Upper lobe of left lung (tissue), 6 donors: Measurements from ENCODE around the gene PIK3C2B. TPM values are rescaled to one million over a fixed set of nuclear protein-coding genes. Genes with fewer than 3 reads are reported as not detected.

Experiments
- ATAC-seq, 2 donors: fragments of 200-7000 bp; cut with Tn5 transposase; one replicate each; pipeline ENCODE4 v1.9.1; 2022; ENCODE audit warnings: mild to moderate bottlenecking in 2 of 2, moderate library complexity in 2 of 2; ENCODE audit not compliant: low FRiP score in 2 of 2
- DNase-seq, 2 donors: peaks; one replicate each; pipeline ENCODE4 v3.0.0-alpha.2; 2019 to 2020
- H3K27ac ChIP-seq, 4 donors: fragments of 200-600 bp; sonication (generic); one replicate each; pipeline ENCODE4 v1.5.1; 2016 to 2019
- H3K27me3 ChIP-seq, 4 donors: fragments of 200-600 bp; sonication (generic); one replicate each; pipeline ENCODE4 v1.5.1; 2017 to 2019
- H3K36me3 ChIP-seq, 4 donors: fragments of 200-600 bp; sonication (generic); one replicate each; pipeline ENCODE4 v1.5.1; 2016 to 2019
- H3K4me1 ChIP-seq, 4 donors: fragments of 200-600 bp; sonication (generic); one replicate each; pipeline ENCODE4 v1.5.1; 2018 to 2019
- H3K4me3 ChIP-seq, 4 donors: fragments of 200-600 bp; sonication (generic); one replicate each; pipeline ENCODE4 v1.5.1; 2017 to 2019; ENCODE audit warnings: mild to moderate bottlenecking in 2 of 4, moderate library complexity in 1 of 4
- H3K9me3 ChIP-seq, 4 donors: fragments of 200-600 bp; sonication (generic); one replicate each; pipeline ENCODE4 v1.5.1; 2018 to 2019
- EP300 ChIP-seq, 4 donors: sonication (generic); formaldehyde crosslinking; IDR thresholded peaks; one replicate each; pipeline ENCODE4 v1.5.1; 2017; ENCODE audit warnings: antibody characterized with exemption in 4 of 4, control low read depth in 2 of 4
- POLR2A ChIP-seq, 4 donors: fragments of 450-650 bp; IDR thresholded peaks; one replicate each; pipeline ENCODE4 v1.5.1; 2016 to 2017; ENCODE audit warnings: antibody characterized with exemption in 4 of 4, mild to moderate bottlenecking in 2 of 4
- POLR2AphosphoS5 ChIP-seq, 2 donors: sonication (generic); formaldehyde crosslinking; IDR thresholded peaks; one replicate each; pipeline ENCODE4 v1.5.1; 2017; ENCODE audit warnings: antibody characterized with exemption in 2 of 2
- WGBS, 2 donors: methylation state at CpG; one replicate each; pipeline ENCODE4 v1.1.5; 2017 to 2018; 5-methylcytosine and 5-hydroxymethylcytosine counted together
- total RNA-seq, 6 donors: library from RNA; depleted of rRNA in 4 of 6; stranded (reverse); fragments of >200 nt in 4 of 6; gene quantifications; one replicate each; pipeline versions ENCODE4 v1.1.0 to v1.2.1, GENCODE V29; 2016 to 2021
- TF ChIP-seq, protein P1 (sequence below), 6 experiments: fragments of 450-650 bp in 4 of 6; fragments of 200-600 bp in 2 of 6; sonication (generic) in 2 of 6; IDR thresholded peaks; one replicate each; pipeline ENCODE4 v1.5.1; 2016 to 2019; ENCODE audit warnings: antibody characterized with exemption in 6 of 6
- donor health status: DM: no; HTN: no; CAD: no; lungs with moderate emphysema.
- donor health status: DM: no; HTN: yes; CAD: no; lungs with severe emphysema.

Gene PIK3C2B
- total RNA-seq, 6 donors from 2014 or later = 14.1 to 84.9 (median 39.9) TPM

DNA sequence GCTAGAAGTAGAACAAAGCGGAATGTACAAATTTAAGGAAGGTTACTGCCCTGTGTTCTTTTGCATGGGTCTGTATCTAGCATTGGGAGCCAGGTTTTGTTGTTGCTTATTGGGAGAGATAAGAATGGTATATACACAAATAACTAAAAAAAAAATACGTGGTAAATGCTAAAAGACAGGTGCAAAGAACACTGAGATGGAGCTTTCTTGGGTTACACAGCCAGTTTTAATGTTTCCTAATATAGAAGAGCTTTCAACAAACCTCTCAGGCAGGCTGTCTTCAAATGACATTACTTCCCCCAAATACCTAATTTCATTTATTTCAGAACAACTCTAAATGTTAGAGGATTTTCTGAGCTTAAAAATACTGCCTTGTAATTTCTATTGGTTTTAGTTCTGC, 20.2 kb upstream of the PIK3C2B start:
- no peak for DNase-seq
- ATAC-seq = no peak
- Histone ChIP-seq H3K27me3 (no peaks in the 10 kb centered on the region), H3K4me3 (no peak overlapping the region), H3K36me3 (peaks cover 0 to 14% (median 4%) of the 10 kb centered on the region in 4 donors), H3K27ac (no peak overlapping the region), H3K4me1 (peaks cover 23 to 30% (median 27%) of the 10 kb centered on the region in 4 donors), H3K9me3 (no peaks in the 10 kb centered on the region)
- 59 to 63% methylated on average over 2 of the region's 2 CpGs for WGBS, 2 donors
- TF ChIP-seq, protein P1, sequence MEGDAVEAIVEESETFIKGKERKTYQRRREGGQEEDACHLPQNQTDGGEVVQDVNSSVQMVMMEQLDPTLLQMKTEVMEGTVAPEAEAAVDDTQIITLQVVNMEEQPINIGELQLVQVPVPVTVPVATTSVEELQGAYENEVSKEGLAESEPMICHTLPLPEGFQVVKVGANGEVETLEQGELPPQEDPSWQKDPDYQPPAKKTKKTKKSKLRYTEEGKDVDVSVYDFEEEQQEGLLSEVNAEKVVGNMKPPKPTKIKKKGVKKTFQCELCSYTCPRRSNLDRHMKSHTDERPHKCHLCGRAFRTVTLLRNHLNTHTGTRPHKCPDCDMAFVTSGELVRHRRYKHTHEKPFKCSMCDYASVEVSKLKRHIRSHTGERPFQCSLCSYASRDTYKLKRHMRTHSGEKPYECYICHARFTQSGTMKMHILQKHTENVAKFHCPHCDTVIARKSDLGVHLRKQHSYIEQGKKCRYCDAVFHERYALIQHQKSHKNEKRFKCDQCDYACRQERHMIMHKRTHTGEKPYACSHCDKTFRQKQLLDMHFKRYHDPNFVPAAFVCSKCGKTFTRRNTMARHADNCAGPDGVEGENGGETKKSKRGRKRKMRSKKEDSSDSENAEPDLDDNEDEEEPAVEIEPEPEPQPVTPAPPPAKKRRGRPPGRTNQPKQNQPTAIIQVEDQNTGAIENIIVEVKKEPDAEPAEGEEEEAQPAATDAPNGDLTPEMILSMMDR (IDR thresholded peaks at IDR 0.05) = no peak

DNA sequence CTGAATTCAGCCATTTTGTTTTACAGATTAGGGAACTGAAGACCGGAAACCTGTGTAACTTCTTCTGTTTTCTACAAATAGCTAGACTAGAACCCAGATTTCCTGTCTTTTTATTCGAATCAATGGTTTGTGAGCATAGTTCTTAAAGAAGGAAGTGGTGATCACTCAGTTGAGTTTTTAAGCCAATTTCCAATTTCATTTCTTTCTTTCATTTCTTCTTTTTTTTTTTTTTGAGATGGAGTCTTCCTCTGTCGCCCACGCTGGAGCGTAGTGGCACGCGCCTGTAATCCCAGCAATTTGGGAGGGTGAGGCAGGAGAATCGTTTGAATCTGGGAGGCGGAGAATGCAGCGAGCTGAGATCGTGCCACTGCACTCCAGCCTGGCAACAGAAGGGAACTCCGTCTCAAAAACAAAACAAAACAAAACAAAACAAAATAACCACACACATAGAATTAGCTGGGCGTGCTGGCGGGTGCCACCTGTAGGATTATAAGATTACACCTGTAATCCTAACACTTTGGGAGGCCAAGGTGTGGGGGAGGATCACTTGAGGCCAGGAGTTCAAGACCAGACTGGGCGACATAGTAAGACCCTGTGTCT, 18.6 kb upstream of the PIK3C2B start:
- Histone ChIP-seq H3K4me3 (peak overlapping the region in 1 of 4 donors; percentile 10), H3K4me1 (peaks cover 16 to 21% (median 18%) of the 10 kb centered on the region in 4 donors), H3K27me3 (no peaks in the 10 kb centered on the region), H3K36me3 (peaks cover 0 to 5% (median 0%) of the 10 kb centered on the region in 4 donors), H3K9me3 (no peaks in the 10 kb centered on the region), H3K27ac (peak overlapping the region; percentile 60 to 77 (median 69))
- ATAC-seq (peak in 1 of 2 donors; percentile 22), DNase-seq (no peak)
- TF ChIP-seq EP300 (IDR thresholded peaks at IDR 0.05) = no peak
- TF ChIP-seq POLR2AphosphoS5 (IDR thresholded peaks at IDR 0.05) = peak in 1 of 2 donors; percentile 15
- WGBS, 2 donors = 65 to 67% methylated on average over 15 of the region's 15 CpGs

DNA sequence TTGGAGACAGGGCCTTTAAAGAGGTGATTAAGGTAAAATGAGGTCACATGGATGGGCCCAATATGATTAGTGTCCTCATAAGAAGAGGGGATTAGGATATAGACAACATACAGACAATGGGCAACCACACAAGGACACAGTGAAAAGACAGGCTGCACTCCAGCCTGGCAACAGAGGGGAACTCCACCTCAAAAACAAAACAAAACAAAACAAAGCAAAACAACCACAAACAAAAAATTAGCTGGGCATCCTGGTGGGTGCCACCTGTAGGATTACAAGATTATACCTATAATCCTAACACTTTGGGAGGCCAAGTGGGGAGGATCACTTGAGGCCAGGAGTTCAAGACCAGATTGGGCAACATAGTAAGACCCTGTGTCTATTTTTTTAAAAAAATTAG, 16.8 kb upstream of the PIK3C2B start:
- H3K9me3 ChIP-seq = no peaks in the 10 kb centered on the region
- no peak for ATAC-seq

DNA sequence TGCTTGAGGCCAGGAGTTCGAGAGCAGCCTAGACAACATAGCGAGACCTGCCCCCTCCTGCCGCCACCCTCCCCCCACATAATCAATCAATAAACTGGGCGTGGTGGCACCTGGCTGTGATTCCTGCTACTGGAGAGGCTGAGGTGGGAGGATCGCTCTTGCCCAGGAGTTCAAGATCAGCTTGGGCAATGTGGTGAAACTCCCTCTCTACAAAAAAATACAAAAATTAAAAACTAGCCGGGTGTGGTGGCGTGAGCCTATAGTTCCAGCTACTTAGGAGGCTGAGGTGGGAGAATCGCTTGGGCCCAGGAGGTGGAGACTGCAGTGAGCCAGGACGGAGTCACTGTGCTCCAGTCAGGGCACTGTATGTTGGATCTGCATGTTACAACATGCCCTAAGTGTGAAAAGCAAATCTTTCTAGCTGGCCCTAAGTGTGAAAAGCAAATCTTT, 14.6 kb upstream of the PIK3C2B start:
- TF ChIP-seq, protein P1 (IDR thresholded peaks at IDR 0.05) = no peak
- TF ChIP-seq POLR2AphosphoS5 (IDR thresholded peaks at IDR 0.05) = no peak
- H3K27me3 ChIP-seq = no peaks in the 10 kb centered on the region
- DNase-seq (no peak), ATAC-seq (no peak)
- H3K9me3 ChIP-seq = no peaks in the 10 kb centered on the region
- no peaks in the 10 kb centered on the region for H3K36me3 ChIP-seq
- no peak overlapping the region for H3K27ac ChIP-seq
- WGBS, 2 donors = 85 to 95% methylated on average over 9 of the region's 9 CpGs
- H3K4me1 ChIP-seq = peaks cover 7 to 19% (median 13%) of the 10 kb centered on the region in 4 donors
- H3K4me3 ChIP-seq = no peak overlapping the region

More for the DNA sequence above, 16.8 kb upstream of the PIK3C2B start:
- no peak for DNase-seq
- Histone ChIP-seq H3K36me3 (no peaks in the 10 kb centered on the region), H3K4me1 (peaks cover 4 to 10% (median 9%) of the 10 kb centered on the region in 4 donors), H3K27me3 (no peaks in the 10 kb centered on the region), H3K27ac (no peak overlapping the region), H3K4me3 (no peak overlapping the region)
- no peak for TF ChIP-seq POLR2A (IDR thresholded peaks at IDR 0.05)
- no peak for TF ChIP-seq POLR2AphosphoS5 (IDR thresholded peaks at IDR 0.05)
- no peak for TF ChIP-seq EP300 (IDR thresholded peaks at IDR 0.05)

DNA sequence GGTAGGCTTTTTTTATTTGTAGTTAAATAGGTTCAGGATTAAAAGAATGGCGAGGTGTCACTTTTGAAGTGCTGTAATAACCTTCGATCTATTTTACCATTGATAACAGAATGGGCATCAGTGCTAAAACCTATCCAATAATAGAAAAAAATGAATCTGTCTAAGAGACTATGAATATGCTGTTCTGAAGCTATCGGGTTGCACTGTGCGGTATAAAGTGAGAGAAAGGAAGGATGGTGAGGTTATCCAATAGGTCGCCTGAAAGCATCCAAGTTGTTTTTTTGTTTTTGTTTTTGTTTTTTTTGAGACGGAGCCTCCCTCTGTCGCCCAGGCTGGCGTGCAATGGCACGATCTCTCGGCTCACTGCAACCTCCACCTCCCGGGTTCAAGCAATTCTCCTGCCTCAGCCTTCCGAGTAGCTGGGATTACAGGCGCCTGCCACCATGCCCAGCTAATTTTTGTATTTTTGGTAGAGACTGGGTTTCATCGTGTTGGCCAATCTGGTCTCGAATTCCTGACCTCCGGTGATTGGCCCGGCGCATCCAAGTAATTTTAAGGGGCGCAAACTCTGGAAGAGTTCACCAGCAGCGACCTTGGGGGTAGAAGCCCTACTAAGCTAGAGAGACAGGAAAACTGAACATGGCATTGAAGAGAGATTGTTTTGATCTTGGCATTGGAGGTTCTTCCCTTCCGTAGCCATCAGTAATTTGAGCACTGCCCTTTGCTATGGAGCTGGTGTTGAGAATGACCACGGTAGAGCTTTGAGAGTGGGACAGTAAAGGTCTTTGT, 12.9 kb upstream of the PIK3C2B start:
- Histone ChIP-seq H3K27ac (peak overlapping the region; percentile 74 to 95 (median 85)), H3K27me3 (no peaks in the 10 kb centered on the region), H3K9me3 (no peaks in the 10 kb centered on the region), H3K4me1 (peaks cover 7 to 17% (median 11%) of the 10 kb centered on the region in 4 donors), H3K4me3 (peak overlapping the region; percentile 48 to 59 (median 54)), H3K36me3 (no peaks in the 10 kb centered on the region)
- TF ChIP-seq POLR2AphosphoS5 (IDR thresholded peaks at IDR 0.05) (no peak), EP300 (IDR thresholded peaks at IDR 0.05) (no peak), POLR2A (IDR thresholded peaks at IDR 0.05) (no peak)
- TF ChIP-seq, protein P1 (IDR thresholded peaks at IDR 0.05) = no peak
- DNase-seq (no peak), ATAC-seq (peak; percentile 7 to 46)
- 2 to 4% methylated on average over 21 to 22 of the region's 22 CpGs for WGBS, 2 donors
